NCI-H1417 (cell line): Measurements from ENCODE around the gene ARHGEF16.
A peak's percentile ranks its signal among the peaks of the same experiment; 100 is the strongest.

Experiments used
- DNase-seq, 3 experiments: peaks; one replicate each; lab custom pipeline; 2025; lab: John Stamatoyannopoulos, UW

The ARHGEF16 gene

GRCh38 chr1:3519301-3519885, 64.9 kb downstream of the ARHGEF16 start:
- DNase-seq = no peak

DNA sequence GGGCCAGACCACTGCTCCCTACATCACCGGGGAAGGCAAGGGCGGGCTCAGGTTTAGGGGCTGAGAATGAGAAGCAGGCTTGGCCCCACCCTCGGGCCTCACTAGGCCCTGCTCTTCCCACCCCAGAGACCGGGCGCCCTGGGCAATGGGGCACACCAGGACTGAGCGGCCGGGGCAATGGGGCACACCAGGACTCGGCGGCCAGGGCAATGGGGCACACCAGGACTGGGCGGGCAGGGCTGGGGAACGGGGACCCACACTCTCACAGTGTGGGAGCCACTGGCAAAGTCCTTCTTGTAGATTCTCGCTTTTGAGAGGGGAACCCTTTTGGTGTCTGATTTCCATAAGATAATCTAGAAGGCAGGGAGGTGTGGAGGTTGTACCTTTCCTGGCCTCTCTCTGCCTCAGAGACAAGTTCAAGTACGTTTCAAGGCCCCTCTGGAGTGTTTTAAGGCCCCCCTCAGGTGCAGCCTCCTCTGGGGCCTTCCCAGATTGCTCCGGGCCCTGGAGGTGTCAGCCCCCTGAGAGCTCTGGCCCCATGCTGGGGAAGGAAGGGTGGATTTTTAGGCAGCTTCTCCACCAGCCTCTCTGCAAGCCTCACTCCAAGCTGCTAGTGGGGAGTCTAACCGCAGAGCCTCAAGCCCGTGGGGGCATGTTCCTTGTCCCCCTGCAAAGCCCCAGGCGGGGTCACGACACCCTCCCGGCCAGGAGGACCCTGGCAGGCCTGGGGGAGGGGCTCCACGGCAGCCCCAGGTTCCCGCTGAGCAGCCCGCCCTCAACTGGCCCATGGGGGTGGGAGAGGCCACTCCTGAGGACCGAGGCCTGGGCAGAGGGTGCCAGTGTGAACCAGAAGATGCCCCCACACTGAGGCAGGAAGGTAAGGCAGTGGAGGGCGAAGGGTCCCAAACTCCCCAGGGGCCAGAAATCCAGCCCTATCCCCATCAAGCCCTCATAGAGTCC, 66.2 kb downstream of the ARHGEF16 start:
- no peak for DNase-seq

DNA sequence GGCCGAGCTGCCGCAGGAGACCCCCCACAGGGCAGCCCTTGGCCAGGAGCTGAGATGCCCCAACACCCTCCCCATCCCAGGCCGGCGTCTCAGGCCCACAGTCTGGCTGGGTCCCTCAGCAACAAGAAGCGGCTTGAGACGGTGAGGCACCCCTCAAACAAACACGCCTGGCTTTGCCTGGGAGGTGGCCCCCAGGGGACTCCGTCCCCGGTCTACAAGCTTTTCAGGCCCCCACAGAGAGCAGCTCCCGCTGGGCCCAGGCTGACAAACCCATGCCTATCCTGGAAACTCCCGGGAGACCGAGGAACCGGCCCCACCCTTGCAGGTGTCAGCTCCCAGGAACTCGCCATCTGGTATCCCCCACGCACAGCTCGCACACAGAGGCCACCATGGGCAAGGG, 67.0 kb downstream of the ARHGEF16 start:
- DNase-seq = no peak

DNA sequence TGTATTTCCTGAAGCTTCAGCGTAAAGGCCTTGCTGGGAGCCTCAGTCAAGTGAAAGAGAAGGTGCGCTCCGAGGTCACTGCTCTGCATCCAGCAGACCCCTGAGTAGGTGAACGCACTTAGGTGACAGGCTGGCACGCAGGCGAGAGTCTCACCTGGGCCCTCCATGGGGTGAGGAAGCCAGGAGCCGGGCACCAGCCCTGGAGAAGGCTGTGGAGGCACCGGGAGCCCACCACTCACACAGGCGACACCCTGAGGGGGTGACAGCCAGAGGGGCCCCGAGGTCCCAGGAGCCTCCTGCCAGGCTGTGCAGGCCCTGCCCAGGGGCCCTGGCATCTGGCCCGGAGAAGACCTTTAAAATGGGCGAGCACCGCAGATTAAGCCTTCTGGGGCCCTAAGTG, 67.6 kb downstream of the ARHGEF16 start:
- DNase-seq = no peak

DNA sequence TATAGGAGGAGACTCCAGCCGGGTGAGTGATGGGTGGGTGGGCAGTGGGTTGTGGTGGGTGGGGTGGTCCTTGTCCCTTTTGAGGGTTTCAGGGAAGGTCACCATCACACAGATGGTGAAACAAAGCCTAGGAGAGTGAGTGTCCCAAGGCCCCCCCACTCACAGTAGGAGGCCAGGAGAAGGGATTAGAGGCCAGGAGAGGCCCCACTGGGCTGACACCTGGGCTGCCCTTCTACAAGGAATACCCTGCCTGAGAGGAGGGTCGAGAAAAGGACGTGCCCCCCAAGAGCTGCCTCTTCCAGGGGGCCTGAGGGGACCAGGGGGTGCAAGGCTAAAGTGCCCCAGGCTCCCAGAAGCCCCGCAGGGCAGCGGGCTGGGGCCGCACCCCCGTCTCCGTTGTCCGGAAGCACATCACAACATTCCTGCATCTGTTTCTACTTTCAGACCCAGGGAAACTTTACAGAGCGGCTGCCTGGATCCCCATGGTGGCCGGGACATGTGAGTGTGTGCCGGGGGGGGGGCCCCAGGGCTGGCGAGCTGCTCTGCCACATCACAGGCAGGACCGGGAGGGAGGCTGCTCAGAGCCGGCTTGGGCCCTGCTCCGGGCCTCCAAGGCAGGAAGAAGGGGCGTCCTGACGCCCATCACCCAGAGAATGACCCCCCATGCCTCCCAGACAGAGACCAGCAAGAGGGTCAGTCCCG, 68.2 kb downstream of the ARHGEF16 start:
- DNase-seq = no peak

DNA sequence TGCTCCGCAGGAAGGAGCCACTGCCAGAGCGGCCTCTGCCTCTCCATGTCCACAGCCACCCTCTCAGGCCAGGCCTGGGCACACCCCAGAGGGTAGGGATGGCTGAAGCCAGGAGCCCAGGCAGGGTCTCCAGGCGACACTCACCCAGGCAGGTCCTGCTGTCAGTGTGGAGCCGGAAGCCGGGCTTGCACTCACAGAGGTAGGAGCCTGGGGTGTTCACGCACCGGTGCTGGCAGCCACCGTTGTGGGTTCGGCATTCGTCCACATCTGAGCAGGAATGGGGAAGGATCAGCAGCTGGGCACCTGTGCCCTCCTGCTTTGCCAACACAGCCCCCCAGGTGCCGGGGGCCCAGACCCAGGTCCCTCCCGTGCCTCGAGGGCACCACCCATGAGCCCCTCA, 69.5 kb downstream of the ARHGEF16 start:
- no peak for DNase-seq

GRCh38 chr1:3524556-3525203, 70.2 kb downstream of the ARHGEF16 start:
- no peak for DNase-seq

GRCh38 chr1:3525551-3526482, 71.4 kb downstream of the ARHGEF16 start:
- DNase-seq = peak in 1 of 3 experiments; percentile 29

GRCh38 chr1:3527774-3528173, 73.3 kb downstream of the ARHGEF16 start:
- DNase-seq = no peak

GRCh38 chr1:3529099-3529729, 74.7 kb downstream of the ARHGEF16 start:
- no peak for DNase-seq

DNA sequence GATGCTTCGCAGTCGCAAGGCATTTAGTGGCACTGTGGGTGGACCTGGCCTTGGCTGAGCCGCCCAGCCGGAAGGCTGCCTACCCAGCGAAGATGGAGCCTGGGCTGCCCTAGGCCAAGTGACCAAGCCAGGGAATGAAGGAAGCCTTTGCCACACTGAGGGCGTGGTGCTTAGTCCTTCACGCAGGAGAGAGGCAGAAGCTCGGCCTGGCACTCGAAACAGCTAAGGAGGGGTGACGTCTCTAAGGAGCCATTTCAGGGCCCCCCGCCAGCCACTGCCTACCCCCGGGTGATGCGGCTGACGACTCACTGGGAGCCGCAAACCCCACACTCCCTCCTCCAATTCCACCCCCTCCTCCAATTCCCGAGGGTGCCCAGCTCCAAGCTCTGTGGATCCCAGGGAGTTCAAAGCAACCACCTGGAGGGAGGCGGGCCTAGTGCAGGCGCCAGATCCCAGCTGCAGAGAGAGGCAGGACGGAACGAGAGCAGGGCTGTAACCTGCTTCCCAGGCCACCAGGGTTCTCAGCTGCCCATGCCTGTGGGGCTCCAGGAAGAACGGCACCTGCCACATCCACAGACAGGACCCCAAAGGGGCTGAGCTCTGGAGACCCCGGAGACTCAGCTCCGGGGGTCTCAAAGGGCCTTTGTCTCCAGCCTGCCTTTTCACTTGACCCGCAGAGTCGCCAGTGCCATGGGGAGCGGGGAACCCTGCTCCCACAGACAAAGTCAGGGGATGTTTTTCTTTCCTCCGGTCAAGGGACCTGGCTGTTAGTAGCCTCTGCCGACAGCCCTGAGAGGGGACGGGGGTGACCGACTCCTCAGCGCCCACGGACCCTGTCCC, 75.8 kb downstream of the ARHGEF16 start:
- DNase-seq = peak; percentile 8 to 62 (median 38)
